ENCODE data around the gene ZRANB1.

ZRANB1 gene

DNA sequence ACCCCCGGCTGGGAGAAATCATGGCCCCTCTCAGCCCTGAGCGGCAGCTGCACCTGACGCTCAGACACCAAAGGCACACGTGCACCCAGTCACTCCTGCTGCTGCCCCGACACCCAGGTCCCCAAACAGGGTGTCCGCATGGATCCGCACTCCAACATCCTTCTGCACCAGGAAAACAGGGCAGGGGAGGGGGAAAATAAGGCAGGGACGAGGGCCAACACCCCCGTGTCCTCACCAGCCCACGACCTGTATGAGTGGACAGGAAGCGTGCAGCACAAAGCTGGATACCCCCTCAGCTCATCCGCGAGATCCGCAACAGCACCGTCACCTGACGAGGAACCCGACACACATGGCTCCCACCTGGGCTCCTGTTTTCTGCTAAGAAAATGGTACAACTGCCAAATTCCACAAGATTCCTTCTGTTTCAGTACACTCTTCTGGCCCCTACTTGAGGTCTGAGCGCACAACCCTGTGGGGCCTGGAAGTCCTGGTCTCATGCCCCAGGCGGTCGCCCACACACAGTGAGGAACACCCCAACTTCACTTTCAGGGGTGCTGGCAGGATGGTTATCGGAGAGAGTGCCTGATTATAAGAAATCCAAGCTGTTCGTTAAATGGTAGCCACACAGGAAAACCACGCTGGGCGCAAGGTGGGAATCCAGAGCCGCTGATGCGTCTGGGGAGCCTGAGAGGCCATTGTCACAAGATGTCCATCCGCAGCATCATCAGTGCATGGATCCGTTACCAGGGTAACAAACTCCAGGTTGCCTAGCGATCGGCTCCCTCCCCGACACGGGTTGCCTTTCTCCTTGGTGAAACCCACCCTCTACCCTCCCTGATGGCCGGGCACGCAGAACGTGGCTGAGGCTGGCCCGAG lies 63.6 kb downstream of the ZRANB1 start:
- no peak for DNase-seq (ENCODE audit: low read depth, low spot score)

DNA sequence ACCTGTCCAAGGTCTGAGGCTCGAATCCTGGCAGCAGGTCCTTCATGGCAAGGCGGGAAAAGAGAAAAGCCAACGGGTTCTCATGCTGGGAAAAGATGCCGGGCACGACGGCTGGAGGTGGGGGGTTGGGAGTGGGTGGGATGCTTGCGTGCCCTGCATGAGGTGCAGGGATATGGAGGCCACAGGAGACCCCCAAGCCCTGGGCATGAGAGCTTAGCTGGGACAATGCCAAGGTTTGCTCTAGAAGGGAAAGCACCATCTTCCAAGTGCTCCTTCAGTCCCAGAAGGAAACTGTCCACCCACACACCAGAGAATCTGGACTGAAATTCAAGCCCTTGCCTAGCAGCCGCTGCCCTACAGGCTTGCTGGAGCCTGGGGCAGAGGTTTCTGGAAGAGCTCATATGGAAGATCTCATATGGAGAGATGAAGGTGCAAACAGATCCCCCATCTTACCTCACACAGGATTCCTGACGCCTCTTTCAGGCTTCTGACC lies 64.3 kb downstream of the ZRANB1 start:
- DNase-seq (ENCODE audit: low read depth, low spot score), result no peak

DNA sequence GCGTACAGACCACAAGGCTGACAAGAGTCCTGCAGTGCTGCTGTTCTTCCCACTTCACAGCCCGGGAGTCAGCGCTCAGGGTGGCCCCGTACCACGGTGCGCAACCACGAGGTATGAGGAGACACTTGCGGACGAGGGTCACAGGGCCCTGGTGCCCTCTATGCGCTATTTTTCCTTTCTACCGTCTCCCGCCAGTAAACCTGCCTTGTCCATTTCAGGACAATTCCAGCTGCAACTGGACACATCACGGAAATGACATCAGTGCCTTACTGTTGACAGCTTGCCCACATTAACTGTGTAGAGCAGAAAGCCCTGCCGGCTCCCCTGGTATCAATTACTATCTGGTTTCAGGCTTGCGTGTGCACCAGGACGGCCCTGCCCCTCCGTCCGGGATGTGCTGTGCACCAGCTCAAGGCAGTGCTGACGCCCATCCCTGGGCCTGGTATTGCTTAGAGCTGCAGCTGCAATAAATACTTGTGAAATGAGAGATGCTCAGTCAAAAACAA lies 65.1 kb downstream of the ZRANB1 start:
- DNase-seq (ENCODE audit: low read depth, low spot score), result no peak

GRCh38 chr10:125007436-125007835 lies 65.5 kb downstream of the ZRANB1 start:
- no peak for DNase-seq (ENCODE audit: low read depth, low spot score)

- no peak for DNase-seq (ENCODE audit: low read depth, low spot score)
These were observed 67.0 kb downstream of the ZRANB1 start for GRCh38 chr10:125008689-125009638.

- no peak for DNase-seq (ENCODE audit: low read depth, low spot score)
These were observed 67.8 kb downstream of the ZRANB1 start for GRCh38 chr10:125009661-125010161.

DNA sequence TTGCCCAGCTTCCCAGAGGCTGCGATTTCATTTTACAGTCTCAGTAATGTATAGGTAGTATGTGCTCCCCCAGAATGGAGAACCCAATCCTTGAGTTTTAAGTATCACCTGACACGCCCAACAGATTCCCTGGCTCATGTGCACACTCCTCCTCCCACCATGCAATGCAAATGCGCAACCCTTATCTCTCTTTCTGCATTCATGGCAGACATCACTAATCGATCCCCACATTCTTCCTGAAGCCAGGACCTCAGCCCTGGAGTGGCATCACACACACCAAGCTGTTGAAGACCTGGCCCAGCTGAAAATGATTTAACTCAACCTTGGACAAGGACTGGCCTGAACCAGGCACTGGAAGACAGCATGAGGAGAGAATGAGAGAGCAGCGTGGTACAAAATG lies 68.4 kb downstream of the ZRANB1 start:
- DNase-seq (ENCODE audit: low read depth, low spot score), result no peak

- no peak for DNase-seq (ENCODE audit: low read depth, low spot score)
These were observed 69.4 kb downstream of the ZRANB1 start for GRCh38 chr10:125011171-125011925.

DNA sequence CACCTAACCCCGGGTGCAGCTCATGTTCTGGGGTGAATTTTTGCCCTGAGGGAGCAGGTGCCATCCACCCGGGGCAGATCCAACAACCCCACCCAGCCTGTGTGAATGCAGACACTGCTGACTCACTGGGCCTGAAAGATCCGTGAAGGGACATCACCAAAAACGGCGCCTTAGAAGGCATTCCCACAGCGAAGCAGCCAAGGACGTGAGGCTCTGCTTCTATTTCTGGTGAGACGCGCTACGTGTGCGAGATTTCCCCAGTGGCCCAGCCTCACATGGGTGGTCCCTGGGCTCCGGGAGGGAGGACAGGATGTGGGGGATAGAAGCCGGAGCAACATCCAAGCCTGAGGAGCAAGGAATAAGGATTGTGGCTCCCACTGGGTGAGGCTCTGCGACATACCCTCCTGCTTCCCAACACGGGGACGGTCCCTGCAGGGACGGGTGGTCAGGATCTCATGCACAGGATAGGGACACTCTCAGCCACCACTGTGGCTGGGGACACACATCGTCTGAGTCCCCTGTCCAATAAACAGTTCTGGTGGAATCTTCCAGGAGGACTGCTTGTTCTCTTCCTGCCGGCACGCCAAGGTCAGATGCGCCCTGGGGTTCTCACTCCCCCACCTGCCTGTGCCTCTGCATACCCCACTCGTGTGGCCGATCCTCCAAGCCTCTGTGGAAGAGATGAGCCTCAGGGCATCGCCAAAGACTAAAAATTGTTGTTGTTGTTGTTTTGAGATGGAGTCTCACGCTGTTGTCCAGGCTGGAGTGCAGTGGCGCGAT lies 70.2 kb downstream of the ZRANB1 start:
- DNase-seq (ENCODE audit: low read depth, low spot score), result no peak

DNA sequence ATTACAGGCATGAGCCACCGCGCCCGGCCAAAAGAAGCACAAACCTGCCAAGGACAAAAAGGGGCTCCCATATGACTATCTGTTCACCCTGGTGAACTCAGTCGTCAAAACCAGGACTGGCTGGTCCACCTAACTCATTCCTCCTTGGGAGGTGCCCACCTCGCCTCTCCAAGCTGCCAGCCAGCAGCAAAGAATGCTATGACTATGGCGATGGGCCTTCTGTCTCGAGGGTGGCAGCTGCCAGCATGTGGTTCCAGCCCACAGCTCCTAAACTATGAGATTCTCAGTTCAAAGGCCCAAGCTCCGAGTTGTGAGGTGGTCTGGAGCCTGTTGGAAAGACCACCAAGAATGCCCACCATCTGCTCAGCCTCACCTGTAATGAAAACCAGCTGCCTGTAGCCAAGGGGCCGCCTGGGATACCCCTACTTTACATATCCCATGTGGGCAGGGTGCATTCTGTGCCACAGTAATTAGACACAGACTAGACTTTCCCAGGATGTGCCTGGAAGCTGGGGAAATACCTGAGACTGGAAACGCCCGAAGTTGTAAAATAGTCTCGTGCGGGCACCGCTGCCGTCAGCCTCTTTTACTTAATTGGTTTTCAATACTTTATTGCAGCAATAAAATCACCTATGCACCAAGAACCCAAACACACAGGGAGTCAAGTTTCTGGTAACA lies 71.1 kb downstream of the ZRANB1 start:
- DNase-seq (ENCODE audit: low read depth, low spot score), result no peak

DNA sequence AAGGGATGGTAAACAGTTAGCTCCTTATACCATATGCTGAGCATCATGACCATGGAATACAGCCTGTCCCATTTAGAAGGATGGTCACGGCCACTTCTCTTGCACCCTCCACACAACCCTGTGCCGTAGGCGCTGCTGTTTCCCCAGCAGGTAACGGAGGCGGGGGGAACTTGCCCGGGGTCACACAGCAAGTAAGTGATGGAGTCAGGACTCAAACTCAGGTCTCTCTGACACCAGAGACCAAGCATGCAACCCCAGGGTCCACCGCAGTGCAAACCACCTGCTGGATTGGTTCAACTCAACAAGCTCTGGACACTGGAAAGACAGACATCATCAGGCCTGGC lies 71.6 kb downstream of the ZRANB1 start:
- no peak for DNase-seq (ENCODE audit: low read depth, low spot score)

DNA sequence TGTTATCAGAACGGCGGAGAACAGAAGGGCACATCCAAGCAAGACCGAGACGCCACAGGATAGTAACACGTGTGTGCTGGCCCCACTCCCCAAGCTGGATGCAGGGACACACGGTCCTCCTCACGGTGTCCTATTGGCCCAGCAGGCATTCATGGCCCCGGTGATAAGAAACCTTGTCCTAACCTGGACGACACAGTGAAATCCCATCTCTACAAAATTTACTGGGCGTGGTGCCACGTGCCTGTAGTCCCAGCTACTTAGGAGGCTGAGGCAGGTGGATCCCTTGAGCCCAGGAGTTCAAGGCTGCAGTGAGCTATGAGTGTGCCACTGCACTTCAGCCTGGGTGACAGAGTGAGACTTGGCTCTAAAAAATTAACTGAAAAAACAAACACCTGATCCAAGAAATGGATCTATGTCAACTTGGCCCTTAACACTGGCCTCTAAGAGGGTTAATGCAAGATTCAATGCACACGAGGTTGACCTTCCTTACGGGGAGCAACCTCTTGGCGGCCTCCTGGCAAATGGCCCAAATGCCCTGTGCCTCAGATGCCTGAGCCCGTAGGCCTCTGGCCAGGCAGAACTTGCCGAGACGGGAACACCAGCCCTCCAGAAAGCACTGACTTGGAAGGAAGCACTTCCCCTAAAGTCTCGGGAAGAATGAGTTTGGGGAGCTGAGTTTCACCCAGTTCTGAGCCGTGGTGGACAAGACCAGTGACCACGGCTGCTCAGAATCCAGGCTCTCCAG lies 72.3 kb downstream of the ZRANB1 start:
- DNase-seq (ENCODE audit: low read depth, low spot score), result no peak

- no peak for DNase-seq (ENCODE audit: low read depth, low spot score)
These were observed 73.0 kb downstream of the ZRANB1 start for GRCh38 chr10:125014836-125015355.

DNA sequence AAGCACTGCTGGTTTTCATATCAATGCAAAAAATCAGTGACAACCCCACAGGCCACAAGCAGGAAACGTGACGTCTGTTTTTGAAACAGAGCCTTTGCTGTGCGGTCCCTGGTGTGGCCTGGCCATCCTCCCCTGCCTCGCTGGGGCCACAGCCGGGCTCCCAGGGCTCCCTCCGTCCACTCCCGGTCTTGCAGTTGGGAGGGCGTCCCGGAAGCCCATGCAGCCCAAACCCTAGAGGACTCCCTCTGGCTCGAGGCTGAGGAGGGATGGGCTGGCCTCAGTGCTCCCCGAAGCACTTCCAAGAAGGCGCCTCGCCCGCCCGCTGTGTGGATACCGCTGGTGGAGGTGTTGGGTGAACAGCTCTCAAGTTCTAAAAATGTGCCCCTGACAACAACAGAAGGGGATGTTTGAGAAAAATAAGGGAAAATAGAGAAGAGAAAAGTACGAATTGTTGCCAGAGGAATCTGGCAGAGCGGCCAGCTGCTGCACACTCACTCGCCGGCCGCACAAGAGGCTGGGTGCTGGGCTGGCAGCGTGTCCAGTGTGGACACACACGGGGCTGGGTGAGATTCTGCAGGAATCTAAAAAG lies 73.5 kb downstream of the ZRANB1 start:
- no peak for DNase-seq (ENCODE audit: low read depth, low spot score)

GRCh38 chr10:125016123-125016522 lies 74.2 kb downstream of the ZRANB1 start:
- DNase-seq (ENCODE audit: low read depth, low spot score), result no peak

GRCh38 chr10:125016611-125017202 lies 74.8 kb downstream of the ZRANB1 start:
- no peak for DNase-seq (ENCODE audit: low read depth, low spot score)

- no peak for DNase-seq (ENCODE audit: low read depth, low spot score)
These were observed 75.8 kb downstream of the ZRANB1 start for GRCh38 chr10:125017547-125018298.
